ENCODE results near the gene COCH.

Gene COCH

DNA sequence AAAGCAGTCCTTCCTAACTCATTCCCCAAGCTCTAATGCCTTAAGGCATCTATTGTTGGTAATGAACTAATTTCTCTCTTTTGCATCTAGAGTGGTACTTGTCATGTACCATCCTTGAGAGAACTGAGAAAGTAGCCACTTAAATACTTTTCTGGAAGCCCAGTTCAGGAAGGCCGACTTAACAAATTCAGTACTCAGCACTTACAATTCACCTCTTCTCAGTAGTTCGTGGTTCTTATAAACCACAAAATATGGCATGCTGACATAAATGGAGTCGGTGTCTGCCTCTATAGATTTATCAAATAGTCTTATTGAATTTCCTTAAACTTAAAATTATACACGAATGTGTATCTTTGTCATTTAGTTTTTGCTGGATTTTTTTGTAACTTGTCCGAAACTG is 9.4 kb upstream of the COCH start:
- Histone ChIP-seq H3K4me1 (ENCODE audit: insufficient read depth, insufficient read length) (no peaks in the 10 kb centered on the region), H3K9ac (ENCODE audit: insufficient read length, low read depth) (no peak overlapping the region), H3K9me3 (ENCODE audit: insufficient read depth, low read length) (no peaks in the 10 kb centered on the region), H3K27me3 (ENCODE audit: insufficient read depth, insufficient read length) (no peaks in the 10 kb centered on the region), H3K36me3 (ENCODE audit: insufficient read depth, insufficient read length, low read length) (no peaks in the 10 kb centered on the region), H3K4me3 (ENCODE audit: insufficient read length, low read depth) (no peak overlapping the region)
- no peak for DNase-seq (ENCODE audit: low read depth, low spot score)
- TF ChIP-seq YY1 (IDR thresholded peaks at IDR 0.05; ENCODE audit: insufficient read depth, insufficient read length), result no peak
- no peak for TF ChIP-seq SUZ12 (IDR thresholded peaks at IDR 0.05; ENCODE audit: extremely low read depth, insufficient read depth, insufficient read length)
- TF ChIP-seq ZNF274 (IDR thresholded peaks at IDR 0.05; ENCODE audit: low read depth, low read length), result no peak

DNA sequence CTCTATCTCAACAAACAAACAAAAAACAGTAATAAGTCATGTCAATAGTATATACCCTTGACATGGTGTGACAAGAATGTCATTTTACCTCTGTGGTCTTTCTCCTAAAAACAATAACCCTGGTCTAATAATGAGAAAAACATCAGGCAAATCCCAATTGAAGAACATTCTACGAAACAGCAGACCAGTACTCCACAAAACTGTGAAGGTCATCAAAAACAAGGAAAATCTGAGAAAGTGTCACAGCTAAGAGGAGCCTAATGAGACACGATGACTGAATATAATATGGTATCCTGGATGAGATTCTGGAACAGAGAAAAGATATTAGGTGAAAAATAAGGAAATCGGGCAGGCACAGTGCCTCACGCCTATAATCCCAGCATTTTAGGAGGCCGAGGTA is 5.6 kb upstream of the COCH start:
- Histone ChIP-seq H3K9me3 (ENCODE audit: insufficient read depth, low read length) (no peaks in the 10 kb centered on the region), H3K9ac (ENCODE audit: insufficient read length, low read depth) (no peak overlapping the region), H3K27me3 (ENCODE audit: insufficient read depth, insufficient read length) (peaks cover 14% of the 10 kb centered on the region), H3K36me3 (ENCODE audit: insufficient read depth, insufficient read length, low read length) (no peaks in the 10 kb centered on the region), H3K4me3 (ENCODE audit: insufficient read length, low read depth) (no peak overlapping the region), H3K4me1 (ENCODE audit: insufficient read depth, insufficient read length) (no peaks in the 10 kb centered on the region)
- DNase-seq (ENCODE audit: low read depth, low spot score), result no peak
- no peak for TF ChIP-seq YY1 (IDR thresholded peaks at IDR 0.05; ENCODE audit: insufficient read depth, insufficient read length)
- no peak for TF ChIP-seq ZNF274 (IDR thresholded peaks at IDR 0.05; ENCODE audit: low read depth, low read length)
- TF ChIP-seq SUZ12 (IDR thresholded peaks at IDR 0.05; ENCODE audit: extremely low read depth, insufficient read depth, insufficient read length), result no peak

DNA sequence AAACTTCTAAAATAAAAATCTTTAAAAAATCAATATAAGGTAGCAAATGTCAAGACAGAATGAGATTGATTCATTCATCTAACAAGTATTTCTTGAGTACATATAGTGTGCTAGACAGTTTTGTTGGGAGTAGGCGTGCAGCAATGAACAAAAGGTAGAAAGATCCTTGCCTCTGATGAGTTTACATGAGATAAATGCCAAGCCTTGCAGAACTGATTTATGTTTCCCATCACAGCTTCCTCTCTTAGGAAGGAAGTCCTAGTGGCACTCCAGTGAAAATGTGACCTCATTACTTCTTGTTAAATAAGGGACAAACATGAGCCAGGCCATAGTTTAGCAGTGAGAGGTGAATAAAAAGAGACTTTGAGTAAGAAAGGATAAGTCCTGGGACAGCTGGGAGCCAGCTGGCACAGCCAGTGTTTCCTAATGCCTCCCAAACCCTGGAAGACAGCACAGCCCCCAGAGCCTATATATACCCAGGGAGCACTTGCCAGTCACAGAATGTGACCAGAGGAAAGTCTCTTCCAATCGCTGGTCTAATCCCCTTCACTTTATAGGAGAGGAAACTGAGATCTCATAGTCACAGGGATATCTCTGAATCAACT is 4.7 kb upstream of the COCH start:
- Histone ChIP-seq H3K4me1 (ENCODE audit: insufficient read depth, insufficient read length) (no peaks in the 10 kb centered on the region), H3K36me3 (ENCODE audit: insufficient read depth, insufficient read length, low read length) (no peaks in the 10 kb centered on the region), H3K4me3 (ENCODE audit: insufficient read length, low read depth) (no peak overlapping the region), H3K9me3 (ENCODE audit: insufficient read depth, low read length) (no peaks in the 10 kb centered on the region), H3K9ac (ENCODE audit: insufficient read length, low read depth) (no peak overlapping the region), H3K27me3 (ENCODE audit: insufficient read depth, insufficient read length) (peaks cover 22% of the 10 kb centered on the region)
- no peak for TF ChIP-seq SUZ12 (IDR thresholded peaks at IDR 0.05; ENCODE audit: extremely low read depth, insufficient read depth, insufficient read length)
- no peak for TF ChIP-seq YY1 (IDR thresholded peaks at IDR 0.05; ENCODE audit: insufficient read depth, insufficient read length)
- no peak for TF ChIP-seq ZNF274 (IDR thresholded peaks at IDR 0.05; ENCODE audit: low read depth, low read length)
- DNase-seq (ENCODE audit: low read depth, low spot score), result no peak

DNA sequence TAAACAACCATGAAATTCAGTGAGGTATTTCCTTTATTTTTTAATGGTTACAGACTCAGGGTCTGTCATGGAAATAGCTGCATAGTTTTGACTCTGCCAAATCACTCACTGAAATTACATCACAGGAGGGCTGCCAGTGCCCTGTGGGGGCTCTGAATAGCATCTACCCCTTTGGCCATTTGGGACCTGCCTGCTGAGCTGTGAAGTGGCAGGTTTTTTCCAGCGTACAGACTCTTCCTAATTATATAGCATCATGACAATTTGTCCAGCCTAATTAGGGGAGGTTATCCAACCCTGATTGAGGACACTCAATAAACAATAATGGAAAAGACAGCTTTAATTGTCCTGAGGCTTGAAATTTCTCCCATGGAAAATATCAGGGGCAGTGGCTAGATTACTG is 1.8 kb upstream of the COCH start:
- Histone ChIP-seq H3K9ac (ENCODE audit: insufficient read length, low read depth) (no peak overlapping the region), H3K4me3 (ENCODE audit: insufficient read length, low read depth) (no peak overlapping the region), H3K4me1 (ENCODE audit: insufficient read depth, insufficient read length) (no peaks in the 10 kb centered on the region), H3K9me3 (ENCODE audit: insufficient read depth, low read length) (no peaks in the 10 kb centered on the region), H3K36me3 (ENCODE audit: insufficient read depth, insufficient read length, low read length) (no peaks in the 10 kb centered on the region), H3K27me3 (ENCODE audit: insufficient read depth, insufficient read length) (peaks cover 39% of the 10 kb centered on the region)
- no peak for DNase-seq (ENCODE audit: low read depth, low spot score)
- TF ChIP-seq SUZ12 (IDR thresholded peaks at IDR 0.05; ENCODE audit: extremely low read depth, insufficient read depth, insufficient read length), result no peak
- no peak for TF ChIP-seq ZNF274 (IDR thresholded peaks at IDR 0.05; ENCODE audit: low read depth, low read length)

DNA sequence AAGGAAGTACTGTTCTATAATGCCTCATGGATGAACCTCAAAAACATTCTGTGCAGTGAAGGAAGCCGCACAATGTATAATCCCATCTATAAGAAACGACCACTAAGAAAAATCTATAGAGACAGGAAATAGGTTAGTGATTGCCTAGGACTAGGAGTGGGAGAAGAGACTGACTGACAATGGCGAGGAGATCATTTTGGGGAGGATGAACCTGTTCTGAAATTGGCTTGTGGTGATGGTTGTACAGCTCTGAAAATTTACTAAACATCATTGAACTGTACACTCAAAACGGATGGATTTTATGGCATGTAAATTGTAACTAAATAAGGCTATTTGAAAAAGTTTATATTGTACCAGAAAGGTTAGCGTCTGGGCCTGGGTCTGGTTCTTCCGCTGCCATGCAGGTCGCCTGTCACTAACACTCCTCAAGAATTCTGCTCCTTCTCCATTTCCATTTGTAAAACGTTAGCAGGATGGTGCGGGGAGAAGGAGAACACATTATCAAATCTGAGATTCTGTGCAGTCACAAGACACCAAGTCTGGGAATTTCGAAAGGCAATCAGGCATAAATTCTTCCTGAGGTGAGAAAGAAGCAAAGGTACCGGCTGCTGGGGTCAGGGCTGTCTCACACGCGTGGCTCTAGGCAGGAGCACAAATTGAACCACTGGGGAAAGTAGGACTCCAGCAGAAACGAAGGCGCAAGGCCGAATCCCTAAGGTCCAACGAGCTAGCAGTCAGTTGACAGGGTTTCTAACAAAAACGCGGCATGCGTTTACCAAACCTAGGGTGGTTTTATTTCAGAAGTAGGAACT is 845 bp upstream of the COCH start:
- H3K4me3 ChIP-seq (ENCODE audit: insufficient read length, low read depth), result peak overlapping the region; percentile 58
- no peak for DNase-seq (ENCODE audit: low read depth, low spot score)
- H3K9ac ChIP-seq (ENCODE audit: insufficient read length, low read depth), result peak overlapping the region; percentile 80
- no peaks in the 10 kb centered on the region for H3K9me3 ChIP-seq (ENCODE audit: insufficient read depth, low read length)
- H3K36me3 ChIP-seq (ENCODE audit: insufficient read depth, insufficient read length, low read length), result no peaks in the 10 kb centered on the region
- H3K4me1 ChIP-seq (ENCODE audit: insufficient read depth, insufficient read length), result no peaks in the 10 kb centered on the region
- no peak for TF ChIP-seq SUZ12 (IDR thresholded peaks at IDR 0.05; ENCODE audit: extremely low read depth, insufficient read depth, insufficient read length)
- no peak for TF ChIP-seq ZNF274 (IDR thresholded peaks at IDR 0.05; ENCODE audit: low read depth, low read length)
- no peak for TF ChIP-seq YY1 (IDR thresholded peaks at IDR 0.05; ENCODE audit: insufficient read depth, insufficient read length)
- peaks cover 39% of the 10 kb centered on the region for H3K27me3 ChIP-seq (ENCODE audit: insufficient read depth, insufficient read length)

DNA sequence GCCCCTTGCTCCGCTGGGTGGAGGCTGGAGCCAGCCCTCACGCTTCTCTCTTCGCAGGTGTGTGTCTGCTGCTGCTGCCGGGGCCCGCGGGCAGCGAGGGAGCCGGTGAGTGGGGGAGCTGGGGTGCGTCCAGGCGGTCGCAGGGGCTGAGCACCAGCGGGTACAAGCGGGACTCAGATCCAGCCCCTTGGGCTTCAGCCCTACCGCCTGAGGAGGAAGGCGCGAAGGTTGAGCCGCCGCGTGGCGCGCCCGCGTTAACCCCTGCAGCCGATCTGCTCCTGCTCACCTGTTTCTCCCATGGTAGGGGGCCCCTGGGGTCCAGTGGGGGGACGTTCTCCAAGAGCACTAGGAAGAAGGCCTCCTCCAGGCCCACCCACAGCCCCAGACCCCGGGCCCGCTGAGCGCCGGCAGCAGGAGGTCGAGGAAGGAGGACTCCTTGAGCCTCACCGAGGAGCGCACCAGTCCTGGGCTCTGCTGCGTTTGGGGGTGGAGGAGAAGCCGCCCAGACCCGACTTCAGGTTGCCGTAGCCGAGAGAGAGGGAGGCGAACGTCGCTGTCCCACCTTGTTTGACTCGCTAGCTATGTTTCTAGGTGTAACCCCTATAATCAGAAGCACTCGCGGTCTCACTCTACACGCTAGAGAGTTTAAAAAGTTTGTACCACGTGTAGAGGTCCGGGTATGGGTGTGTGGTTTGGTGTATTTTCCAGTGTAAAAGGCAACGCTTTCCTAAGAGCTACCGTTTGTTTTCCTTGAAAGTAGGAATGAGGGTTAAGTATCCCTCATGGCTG is 834 bp downstream of the COCH start:
- peak overlapping the region; percentile 58 for H3K4me3 ChIP-seq (ENCODE audit: insufficient read length, low read depth)

DNA sequence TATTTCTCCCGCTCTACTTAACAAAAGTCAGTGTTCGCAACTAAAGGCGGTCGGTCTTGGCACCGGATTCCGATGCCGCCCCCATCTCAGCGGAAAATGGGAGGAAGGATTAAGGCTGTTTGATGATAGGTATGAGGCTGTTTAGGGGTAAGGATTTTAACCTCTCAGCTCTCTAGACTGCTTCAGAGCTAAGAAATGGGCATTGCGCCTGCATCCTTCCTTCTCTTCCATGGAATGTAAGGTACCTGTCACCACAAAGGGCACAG is 1.4 kb downstream of the COCH start:
- no peak for DNase-seq (ENCODE audit: low read depth, low spot score)
- Histone ChIP-seq H3K4me1 (ENCODE audit: insufficient read depth, insufficient read length) (no peaks in the 10 kb centered on the region), H3K9me3 (ENCODE audit: insufficient read depth, low read length) (no peaks in the 10 kb centered on the region), H3K9ac (ENCODE audit: insufficient read length, low read depth) (no peak overlapping the region), H3K4me3 (ENCODE audit: insufficient read length, low read depth) (no peak overlapping the region), H3K36me3 (ENCODE audit: insufficient read depth, insufficient read length, low read length) (no peaks in the 10 kb centered on the region), H3K27me3 (ENCODE audit: insufficient read depth, insufficient read length) (peaks cover 39% of the 10 kb centered on the region)
- TF ChIP-seq ZNF274 (IDR thresholded peaks at IDR 0.05; ENCODE audit: low read depth, low read length), result no peak

More for the DNA sequence above, 834 bp downstream of the COCH start:
- no peak for DNase-seq (ENCODE audit: low read depth, low spot score)
- Histone ChIP-seq H3K9ac (ENCODE audit: insufficient read length, low read depth) (peak overlapping the region; percentile 80), H3K4me1 (ENCODE audit: insufficient read depth, insufficient read length) (no peaks in the 10 kb centered on the region), H3K36me3 (ENCODE audit: insufficient read depth, insufficient read length, low read length) (no peaks in the 10 kb centered on the region), H3K9me3 (ENCODE audit: insufficient read depth, low read length) (no peaks in the 10 kb centered on the region), H3K27me3 (ENCODE audit: insufficient read depth, insufficient read length) (peaks cover 39% of the 10 kb centered on the region)
- no peak for TF ChIP-seq SUZ12 (IDR thresholded peaks at IDR 0.05; ENCODE audit: extremely low read depth, insufficient read depth, insufficient read length)
- no peak for TF ChIP-seq YY1 (IDR thresholded peaks at IDR 0.05; ENCODE audit: insufficient read depth, insufficient read length)
- TF ChIP-seq ZNF274 (IDR thresholded peaks at IDR 0.05; ENCODE audit: low read depth, low read length), result no peak

All from NT2/D1 (cell line).